ENCODE data around the gene ZNF792.
"Not testable (repeated sequence)": the region's sequence is repeated elsewhere in the genome, so short reads cannot be mapped to it uniquely, and the experiment has no call there.

DNA sequence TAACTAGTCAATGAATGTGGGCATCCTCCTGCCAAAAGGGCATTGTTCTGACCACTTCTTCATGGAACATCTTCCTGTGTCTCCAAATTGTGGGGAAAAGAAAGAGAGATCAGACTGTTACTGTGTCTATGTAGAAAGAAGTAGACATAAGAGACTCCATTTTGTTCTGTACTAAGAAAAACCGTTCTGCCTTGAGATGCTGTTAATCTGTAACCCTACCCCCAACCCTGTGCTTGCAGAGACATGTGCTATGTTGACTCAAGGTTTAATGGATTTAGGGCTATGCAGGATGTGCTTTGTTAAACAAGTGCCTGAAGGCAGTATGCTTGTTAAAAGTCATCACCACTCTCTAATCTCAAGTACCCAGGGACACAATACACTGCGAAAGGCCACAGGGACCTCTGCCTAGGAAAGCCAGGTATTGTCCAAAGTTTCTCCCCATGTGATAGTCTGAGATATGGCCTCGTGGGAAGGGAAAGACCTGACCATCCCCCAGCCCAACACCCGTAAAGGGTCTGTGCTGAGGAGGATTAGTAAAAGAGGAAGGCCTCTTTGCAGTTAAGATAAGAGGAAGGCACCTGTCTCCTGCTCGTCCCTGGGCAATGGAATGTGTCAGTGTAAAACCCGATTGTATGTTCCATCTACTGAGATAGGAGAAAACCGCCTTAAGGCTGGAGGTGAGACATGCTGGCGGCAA lies 43.8 kb downstream of the ZNF792 start:
- TF ChIP-seq, protein P1, sequence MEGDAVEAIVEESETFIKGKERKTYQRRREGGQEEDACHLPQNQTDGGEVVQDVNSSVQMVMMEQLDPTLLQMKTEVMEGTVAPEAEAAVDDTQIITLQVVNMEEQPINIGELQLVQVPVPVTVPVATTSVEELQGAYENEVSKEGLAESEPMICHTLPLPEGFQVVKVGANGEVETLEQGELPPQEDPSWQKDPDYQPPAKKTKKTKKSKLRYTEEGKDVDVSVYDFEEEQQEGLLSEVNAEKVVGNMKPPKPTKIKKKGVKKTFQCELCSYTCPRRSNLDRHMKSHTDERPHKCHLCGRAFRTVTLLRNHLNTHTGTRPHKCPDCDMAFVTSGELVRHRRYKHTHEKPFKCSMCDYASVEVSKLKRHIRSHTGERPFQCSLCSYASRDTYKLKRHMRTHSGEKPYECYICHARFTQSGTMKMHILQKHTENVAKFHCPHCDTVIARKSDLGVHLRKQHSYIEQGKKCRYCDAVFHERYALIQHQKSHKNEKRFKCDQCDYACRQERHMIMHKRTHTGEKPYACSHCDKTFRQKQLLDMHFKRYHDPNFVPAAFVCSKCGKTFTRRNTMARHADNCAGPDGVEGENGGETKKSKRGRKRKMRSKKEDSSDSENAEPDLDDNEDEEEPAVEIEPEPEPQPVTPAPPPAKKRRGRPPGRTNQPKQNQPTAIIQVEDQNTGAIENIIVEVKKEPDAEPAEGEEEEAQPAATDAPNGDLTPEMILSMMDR (IDR thresholded peaks at IDR 0.05), result not testable (repeated sequence)
- TF ChIP-seq POLR2A (IDR thresholded peaks at IDR 0.05), result not testable (repeated sequence)

Measured in thyroid gland (tissue), 4 donors.